SW 1271 (cell line): Measurements from ENCODE around the gene CSF1R.
"Not testable (repeated sequence)": the region's sequence is repeated elsewhere in the genome, so short reads cannot be mapped to it uniquely, and the experiment has no call there.

ENCODE experiments used
- DNase-seq, 2 experiments: peaks; one replicate each; lab custom pipeline; 2025; lab: John Stamatoyannopoulos, UW

Gene CSF1R

DNA sequence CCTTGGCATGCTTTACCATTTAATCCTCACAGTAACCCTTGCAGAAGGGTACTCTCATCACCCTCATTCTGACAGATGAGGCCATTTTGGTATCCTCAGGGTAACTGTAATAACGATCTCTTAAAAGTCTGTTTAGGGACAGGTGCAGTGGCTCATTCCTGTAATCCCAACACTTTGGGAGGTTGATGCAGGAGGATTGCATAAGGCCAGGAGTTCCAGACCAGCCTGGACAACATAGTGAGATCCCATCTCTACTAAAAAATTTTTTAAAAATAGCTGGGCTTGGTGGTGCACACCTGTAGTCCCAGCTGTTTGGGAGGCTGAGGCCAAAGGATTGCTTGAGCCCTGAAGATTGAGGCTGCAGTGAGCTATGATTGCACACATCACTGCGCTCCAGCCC is 31.8 kb downstream of the CSF1R start:
- no peak for DNase-seq

DNA sequence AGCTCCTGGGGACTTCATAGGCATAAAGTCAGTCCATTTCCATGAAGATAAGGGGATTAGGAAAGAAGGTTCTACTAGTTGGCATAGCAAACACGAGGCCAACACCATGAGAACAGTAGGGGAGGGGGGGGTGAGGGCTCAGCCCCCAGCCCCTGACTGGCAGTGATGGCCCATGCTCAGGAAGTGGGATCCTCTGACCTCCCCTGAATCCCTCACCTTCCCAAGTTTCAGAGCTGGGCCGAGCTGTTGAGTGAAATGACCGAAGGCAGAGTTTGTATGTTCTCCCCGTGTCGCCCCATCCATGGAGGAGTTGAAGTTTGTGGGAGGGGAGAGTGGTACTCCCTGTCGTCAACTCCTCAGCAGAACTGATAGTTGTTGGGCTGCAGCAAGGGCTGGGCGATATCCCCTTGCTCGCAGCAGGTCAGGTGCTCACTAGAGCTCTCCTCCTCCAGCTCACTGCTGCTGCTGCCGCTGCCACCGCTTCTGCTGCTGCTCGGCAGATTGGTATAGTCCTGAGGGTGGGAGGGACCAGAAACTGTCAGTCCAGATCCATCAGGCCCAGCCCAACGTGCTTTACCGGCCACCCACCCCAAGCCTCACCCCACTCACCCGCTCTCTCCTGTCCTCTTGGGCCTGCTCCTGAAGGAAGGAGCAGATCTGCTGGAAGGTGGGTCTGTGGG is 32.5 kb downstream of the CSF1R start:
- no peak for DNase-seq

DNA sequence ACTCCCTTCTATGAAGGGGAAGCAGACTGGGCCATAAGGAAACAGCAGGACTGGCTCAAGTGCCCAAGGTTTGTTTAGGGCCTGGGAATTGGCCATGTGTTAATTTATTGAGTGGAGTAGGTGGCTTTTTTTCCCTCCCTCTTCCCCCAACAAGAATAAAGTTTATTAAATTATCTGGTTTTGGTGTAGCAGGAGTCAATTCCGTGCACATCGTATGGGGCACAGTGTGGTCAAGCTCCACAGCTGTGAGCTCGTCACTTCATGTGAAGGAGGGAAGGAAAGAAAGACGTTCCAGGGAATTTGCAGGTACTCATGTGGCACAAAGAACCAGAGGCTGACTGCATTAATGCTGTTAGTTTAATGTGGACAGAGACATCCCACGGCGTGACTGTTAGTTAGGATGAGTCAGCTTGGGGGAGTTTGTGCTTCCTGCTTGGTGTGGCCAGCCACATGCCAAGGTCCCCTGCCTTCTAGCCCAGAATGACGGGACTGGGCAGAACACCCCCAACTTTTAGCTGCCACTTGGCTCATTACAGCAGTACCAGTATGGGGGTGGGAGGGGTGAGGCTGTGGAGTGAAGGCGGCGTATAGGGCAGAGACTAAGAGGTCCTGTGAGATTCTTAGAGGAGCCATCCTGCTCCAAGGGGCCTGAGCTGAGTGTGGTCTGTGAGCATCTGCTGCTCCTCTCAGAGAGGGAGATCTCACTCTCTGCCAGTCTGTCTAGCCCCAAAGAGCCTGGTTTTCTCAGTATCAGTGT is 33.2 kb downstream of the CSF1R start:
- peak in 1 of 2 experiments; percentile 46 for DNase-seq

DNA sequence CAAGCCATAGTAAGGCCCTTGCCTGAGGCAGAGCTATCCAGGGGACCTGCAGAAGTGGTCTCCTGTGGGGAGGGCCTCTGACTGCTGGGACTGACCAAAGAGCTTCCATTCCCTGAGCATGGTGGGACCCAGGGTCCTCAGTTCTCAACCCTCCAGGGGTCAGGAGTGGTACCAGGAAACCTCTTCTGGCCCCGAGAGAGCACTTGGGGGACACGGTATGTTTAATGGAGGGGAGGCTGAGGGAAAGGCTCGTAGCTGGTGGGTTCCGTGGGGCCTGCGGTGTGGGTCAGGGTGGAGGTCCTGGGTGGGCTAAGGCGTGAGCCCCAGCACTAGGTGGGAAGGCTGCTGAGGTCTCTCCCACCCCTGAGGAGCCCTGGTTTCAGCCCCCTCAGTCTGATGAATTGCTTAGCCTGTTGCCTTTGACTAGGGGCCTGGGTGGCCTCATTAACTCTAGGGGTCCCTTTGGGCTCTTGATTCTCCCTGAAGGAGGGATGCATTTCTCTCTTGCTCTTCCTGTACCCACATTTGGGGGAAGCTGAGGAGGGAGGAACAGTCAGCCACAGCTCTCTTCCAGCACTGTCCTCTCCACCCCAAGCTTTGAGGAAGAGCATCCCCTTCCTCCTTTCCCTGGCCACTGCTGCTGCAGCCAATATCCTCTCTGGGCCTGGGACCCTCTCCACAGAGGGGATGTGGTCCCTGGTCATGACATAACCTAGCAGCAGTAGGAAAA is 34.0 kb downstream of the CSF1R start:
- no peak for DNase-seq

DNA sequence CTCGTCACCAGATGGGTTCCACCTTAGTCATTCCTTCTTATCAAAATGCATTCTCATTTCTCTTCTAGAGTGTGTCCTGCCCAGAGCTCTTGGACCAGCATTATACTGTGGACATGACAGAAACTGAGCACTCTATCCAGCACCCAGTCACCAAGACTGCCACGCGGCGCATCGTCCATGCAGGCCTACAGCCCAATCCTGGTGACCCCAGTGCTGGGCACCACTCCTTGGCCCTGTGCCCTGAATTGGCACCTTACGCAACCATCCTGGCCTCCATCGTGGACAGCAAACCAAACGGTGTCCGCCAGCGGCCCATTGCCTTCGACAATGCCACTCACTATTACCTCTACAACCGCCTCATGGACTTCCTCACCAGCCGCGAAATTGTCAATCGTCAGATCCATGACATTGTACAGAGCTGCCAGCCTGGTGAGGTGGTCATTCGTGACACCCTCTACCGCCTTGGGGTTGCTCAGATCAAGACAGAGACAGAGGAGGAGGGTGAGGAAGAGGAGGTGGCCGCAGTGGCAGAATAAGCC is 34.6 kb downstream of the CSF1R start:
- no peak for DNase-seq

DNA sequence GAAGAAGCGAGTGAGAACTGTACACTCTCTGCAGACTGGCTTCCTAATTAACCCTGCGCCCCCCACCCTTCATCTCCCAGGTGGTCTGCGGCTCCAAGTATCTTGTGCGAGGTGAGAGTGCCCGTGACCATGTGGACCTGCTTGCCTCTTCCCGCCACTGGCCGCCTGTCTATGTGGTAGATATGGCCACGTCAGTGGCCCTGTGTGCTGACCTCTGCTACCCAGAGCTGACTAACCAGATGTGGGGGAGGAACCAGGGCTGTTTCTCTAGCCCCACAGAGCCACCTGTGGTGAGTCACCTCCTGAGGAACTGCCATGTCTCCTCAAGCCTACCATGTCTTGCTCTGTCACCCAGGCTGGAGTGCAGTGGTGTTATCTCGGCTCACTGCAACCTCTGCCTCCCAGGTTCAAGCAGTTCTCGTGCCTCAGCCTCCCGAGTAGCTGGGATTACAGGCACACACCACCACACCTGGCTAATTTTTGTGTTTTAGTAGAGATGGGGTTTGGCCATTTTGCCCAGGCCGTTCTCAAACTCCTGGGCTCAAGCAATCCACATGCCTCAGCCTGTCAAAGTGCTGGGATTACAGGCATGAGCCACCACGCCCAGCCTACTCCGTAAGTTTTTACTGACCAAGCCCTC is 36.1 kb downstream of the CSF1R start:
- DNase-seq: peak in 1 of 2 experiments; percentile 39

DNA sequence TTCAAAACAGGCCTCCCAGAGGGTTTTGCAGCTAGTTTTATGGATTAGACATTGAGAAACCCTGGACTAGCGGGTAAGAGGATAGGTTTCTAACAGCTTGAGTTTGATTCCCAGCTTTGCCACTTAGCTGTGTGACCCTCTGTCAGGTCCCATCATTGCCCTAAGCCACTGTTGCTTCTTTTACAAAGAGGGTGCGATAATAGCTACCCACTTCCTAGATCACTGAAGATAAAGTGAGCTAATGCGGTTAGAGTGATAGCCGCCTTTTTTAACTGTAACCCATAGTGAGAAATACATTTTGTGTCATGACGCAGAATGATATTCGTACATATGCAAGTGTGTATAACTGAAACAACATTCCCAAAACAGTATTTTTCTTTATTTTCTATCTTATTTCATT is 40.3 kb downstream of the CSF1R start:
- DNase-seq: no peak

DNA sequence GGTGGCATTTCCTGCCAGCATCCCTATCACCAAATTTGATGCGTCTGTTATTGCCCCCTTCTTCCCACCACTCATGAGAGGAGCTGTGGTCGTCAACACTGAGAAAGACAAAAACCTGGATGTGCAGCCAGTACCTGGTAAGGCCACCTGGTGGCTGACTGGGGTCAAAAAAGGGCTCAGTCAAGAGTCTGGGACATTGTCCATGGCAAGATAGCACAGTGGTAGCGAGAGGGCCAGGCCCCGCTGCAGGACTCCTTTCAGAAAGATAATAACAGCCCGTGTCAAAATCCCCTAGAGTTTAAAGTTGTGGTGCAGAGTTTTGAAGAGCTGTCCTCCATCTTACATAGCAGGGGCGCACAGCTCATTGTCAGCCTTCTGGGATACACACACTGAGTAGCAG is 40.8 kb downstream of the CSF1R start:
- DNase-seq: no peak

DNA sequence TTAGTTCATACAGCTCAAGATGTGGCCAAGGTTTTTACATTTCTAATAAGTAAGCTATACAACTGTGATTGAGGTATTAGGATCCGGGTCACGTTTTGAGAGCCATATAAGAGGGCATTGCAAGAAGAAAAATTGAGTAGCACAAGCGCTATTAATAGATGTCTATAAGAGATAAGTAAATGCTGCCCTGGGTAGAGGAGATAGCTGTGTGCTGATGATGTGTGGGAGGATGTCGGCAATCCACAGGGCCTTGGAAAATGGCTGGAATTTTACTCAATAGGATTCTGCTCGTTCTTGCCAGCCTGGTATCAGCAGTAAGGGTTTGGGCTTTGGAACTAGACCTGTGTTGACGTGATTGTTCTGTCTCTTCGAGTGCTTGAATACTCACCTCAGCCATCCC is 41.6 kb downstream of the CSF1R start:
- DNase-seq: no peak

DNA sequence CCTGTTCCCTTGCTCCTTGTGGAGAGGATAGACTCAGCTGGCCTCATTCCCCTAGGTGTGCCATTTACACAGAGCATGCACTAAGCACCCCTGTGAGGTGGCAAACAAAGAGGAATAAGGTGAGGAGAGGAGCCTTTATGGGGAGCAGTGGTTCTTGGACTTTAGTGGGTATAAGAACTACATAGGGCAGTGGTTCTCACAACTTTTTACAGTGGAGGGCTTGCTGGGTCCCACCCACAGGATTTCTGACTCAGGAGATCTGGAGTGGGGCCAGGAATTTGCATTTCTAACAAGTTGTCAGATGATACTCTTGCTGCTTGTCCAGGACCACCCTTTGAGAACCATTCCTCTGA is 42.0 kb downstream of the CSF1R start:
- peak in 1 of 2 experiments; percentile 49 for DNase-seq

DNA sequence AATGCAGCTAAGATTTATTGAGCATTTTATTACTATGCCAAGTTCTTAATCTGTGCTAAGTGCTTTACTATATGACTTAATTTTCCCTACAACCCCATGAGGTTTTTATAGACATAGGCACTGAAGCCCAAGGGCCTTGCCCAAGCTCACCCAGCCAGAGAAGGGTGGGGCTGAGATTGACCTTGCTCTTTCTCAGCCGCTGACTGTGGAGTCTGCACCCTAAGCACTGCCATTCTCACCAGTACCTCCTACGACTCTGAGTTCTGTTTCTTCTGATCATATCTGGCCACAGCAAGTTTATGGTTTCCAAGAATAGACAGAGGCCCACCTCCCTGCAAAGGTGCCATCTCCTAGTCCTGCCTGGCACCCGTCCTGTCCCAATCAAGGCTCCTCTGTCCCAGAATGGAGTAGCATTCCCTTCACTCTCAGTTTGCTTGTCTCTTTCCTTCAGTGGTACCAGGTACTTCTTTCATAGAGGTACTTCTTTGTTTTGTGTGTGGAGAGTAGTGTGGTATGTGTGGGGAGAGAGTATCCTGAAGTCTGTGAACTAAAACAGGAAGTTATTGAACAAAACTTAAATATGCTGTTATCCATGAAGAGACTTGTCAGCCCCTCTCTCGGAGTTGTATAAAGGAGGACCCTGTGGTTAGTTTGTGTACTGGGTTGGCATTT is 42.6 kb downstream of the CSF1R start:
- no peak for DNase-seq

DNA sequence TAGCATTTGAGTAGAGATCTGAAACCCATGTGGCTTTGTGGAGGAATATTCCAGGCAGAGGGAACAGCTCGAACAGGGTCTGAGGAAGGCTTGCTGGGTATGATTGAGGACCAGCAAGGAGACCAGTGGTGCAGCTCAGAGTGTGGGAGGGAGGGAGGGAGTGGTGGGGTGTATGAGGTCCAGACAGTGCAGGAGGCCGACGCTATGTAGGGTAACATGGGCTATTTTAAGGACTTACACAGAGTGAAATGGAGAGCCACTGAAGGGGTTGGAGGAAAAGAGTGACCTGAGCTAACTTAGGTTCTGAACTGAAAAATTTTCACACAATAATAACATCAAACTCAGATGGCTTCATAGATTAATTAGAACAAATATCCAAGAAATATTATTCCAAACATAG is 43.9 kb downstream of the CSF1R start:
- DNase-seq: no peak

DNA sequence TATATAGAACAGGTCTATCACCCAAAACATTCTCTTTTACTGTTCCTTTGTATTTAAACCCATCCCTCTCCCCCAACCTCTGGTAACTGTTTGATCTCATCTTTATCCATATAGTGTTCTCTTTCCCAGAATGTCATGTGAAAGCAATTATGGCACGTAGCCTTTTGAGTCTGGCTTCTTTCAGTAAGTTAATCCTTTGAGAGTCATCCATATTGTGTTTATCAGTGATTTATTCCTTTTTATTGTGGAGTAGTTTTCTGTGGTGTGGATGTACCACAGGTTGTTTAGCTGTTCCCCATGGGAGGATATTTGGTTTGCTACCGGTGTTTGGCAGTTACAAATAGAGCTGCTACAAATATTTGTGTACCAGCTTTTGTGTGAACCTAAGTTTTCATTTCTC is 47.8 kb downstream of the CSF1R start:
- DNase-seq: no peak

DNA sequence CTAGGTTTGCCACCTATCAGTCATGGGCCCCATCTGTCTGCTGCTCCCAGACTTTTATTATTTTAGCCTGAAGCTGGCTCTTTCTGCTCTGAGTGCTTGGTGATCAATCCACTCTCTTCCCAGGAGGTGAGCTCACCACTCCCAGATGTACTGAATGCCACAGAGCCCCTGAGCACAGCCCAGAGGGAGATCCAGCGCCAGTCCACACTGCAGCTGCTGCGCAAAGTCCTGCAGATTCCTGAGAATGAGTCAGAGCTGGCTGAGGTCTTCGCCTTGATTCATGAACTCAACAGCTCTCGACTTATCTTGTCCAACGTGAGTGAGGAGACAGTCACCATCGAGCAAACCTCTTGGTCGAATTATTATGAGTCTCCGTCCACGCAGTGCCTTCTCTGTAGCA is 49.8 kb downstream of the CSF1R start:
- DNase-seq: peak; percentile 45 to 74

DNA sequence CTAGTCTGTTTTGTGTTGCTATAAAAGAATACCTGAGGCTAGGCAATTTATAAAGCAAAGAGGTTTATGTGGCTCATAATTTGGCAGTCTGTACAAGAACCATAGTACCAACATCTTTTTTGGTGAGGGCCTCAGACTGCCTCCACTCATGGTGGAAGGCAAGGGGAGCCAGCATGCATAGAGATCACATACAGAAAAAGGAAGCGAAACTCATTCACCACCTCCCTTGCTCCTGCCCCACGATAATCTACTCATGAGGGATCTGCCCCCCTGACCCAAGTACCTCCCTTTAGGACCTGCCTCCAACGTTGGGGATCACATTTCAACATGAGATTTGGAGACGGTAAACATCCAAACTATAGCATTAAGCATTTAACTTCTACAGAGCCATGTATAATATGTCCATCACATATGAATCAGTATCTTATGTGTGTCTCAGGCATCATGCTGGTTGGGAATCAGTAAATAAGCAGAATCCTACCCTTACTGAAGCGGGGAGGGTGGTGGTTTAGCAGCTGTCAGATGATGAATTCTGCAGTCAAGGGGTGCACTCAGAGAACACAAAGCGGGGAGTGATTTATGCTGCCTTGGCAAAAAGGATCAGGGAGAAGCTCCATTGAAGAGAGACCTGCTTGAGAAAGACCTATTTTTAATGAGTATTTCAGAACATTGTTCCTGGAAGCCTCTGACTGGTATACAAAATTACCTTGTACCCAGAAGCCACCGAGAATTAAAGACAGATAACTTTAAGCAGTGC is 51.0 kb downstream of the CSF1R start:
- no peak for DNase-seq

DNA sequence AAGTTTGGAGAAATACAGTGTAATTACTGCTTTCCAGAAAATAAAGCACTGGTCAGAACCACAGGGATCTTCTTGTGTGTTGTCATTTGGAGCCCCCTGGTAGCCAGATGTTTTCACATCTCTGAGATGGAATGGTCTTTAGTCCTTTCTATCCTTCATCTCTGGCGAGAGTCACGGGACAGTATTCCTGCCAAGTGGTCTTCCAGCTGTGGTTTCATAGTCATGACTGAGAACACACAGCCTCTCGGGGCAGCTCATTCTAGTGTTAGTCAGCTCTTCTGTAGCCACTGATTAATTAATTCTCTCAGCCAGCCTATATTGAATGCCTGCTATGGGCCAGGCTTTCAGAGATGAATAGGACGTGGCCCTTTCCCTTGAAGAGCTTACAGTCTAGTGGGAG is 51.7 kb downstream of the CSF1R start:
- no peak for DNase-seq

DNA sequence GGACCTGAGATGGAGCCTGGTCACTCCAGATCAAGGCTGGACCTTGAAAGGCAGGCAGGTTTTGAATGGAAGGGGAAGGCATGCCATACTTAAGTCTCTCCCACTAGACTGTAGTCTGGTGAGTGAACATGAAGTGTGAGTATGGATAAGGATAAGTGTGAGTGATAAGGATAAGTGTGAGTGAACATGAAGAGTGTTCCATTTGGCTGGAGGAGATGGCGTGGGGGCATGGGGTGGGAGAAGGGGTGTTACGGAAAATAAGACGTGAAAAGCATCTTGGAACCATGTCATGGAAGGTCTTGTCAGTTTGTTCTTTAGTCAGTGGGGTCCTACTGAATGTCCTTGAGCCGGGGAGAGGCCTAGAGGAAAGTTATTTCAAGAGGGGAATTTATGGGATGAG is 53.0 kb downstream of the CSF1R start:
- no peak for DNase-seq

DNA sequence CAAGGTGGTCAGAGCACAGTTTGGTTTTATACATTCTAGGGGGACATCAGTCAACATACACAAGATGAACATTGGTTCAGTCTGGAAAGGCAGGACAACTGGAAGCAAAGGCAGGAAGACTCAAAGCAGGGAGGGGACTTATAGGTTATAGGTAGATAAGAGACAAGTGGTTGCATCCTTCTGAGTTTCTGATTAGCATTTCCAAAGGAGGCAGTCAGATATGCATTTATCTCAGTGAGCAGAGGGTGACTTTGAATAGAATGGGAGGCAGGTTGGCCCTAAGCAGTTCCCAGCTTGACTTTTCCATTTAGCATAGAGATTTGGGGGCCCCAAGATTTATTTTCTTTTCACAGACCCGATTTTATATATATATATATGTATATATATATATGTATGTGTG is 58.3 kb downstream of the CSF1R start:
- DNase-seq: not testable (repeated sequence)

DNA sequence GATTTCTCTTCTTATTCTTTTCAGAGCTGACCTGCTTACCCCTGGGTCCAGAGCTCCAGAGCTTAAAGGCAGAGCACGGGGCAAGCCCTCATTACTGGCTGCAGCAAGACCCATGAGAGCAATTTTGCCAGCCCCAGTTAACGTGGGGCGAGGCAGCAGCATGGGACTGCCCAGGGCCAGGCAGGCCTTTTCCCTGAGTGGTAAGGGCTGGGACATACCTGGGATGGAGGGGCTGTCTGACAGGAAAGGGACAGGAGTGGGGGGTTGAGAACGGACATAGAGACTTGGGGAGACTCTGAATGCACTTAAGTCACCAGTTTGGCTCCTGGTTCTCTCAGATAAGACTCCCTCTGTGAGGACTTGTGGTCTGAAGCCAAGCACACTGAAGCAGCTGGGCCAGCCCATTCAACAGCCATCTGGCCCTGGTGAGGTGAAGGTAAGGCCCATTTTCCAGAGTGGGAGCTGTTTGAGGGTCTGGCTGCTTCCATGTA is 59.6 kb downstream of the CSF1R start:
- DNase-seq: no peak

DNA sequence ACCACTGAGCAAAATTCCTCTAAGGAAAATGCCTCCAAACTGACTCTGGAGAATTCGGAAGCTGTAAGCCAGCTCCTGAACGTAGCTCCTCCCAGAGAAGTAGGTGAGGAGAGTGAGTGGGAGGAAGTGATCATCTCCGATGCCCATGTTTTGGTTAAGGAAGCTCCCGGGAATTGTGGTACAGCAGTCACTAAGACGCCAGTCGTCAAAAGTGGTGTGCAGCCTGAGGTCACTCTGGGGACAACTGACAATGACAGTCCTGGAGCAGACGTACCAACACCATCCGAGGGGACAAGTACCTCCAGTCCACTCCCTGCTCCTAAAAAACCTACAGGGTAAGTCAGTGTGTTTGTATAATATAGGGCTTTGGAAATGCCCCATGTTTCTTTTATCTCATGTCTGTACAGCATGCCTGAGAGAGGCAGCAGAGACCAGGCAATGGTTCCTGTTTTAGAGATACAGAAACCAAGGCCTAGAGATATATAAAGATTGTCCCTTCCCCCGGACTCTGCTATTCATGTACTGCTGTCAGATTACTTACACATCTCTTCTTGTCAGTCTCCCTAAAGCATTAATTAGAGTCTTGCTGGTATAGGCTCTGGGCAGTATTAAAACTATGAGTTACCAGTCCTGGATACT is 61.9 kb downstream of the CSF1R start:
- no peak for DNase-seq
